ENCODE results near the gene ENKUR. TPM values are rescaled to one million over a fixed set of nuclear protein-coding genes. Genes with fewer than 3 reads are reported as not detected.

The ENKUR gene
- total RNA-seq, 1 experiment from 2014 or later: 0.32 TPM

DNA sequence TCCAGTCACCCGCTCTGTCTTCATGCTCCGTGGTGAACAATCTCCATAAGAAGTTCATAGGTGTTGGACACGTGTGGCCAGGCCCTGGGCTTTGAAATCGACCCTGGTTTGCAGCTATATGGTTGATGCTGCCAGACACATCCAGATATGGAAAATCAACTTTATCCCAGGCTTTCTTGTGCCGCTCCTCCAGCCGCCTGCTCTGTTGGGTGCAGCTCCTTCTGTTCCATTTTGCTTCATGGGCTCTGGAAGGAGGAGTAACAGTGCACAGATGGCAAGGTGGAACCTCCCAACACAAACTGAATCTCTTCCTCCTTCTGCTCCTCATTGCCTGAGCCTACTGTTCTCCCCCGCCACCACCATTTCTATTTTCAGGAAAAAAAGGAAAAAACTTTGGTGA, 45.2 kb upstream of the ENKUR start:
- RAD21 ChIA-PET (ENCODE audit: low non-redundant PET in 1 of 2, low total read pairs in 2 of 2, uncharacterized antibody in 2 of 2, unreplicated experiment in 2 of 2): no interaction called here
- Histone ChIP-seq H3K9me3 (ENCODE audit: control insufficient read depth in 1 of 2, insufficient read depth in 1 of 2, low read depth in 1 of 2, low read length in 2 of 2) (no peaks in the 10 kb centered on the region), H3K4me1 (ENCODE audit: control insufficient read depth in 1 of 2, insufficient read depth in 2 of 2, low read length in 2 of 2) (peaks cover 31 to 58% of the 10 kb centered on the region in 2 experiments), H4K20me1 (ENCODE audit: insufficient read depth) (no peaks in the 10 kb centered on the region), H3K4me2 (ENCODE audit: low read length) (peak overlapping the region; percentile 81), H2AFZ (ENCODE audit: low read depth, low read length, poor library complexity, severe bottlenecking) (no peak overlapping the region), H3K36me3 (ENCODE audit: control insufficient read depth in 1 of 2, insufficient read depth in 2 of 2, low read length in 2 of 2) (no peaks in the 10 kb centered on the region), H3K4me3 (replicated peaks in 1 of 2; ENCODE audit: low read depth in 1 of 2, low read length in 2 of 2) (no peak overlapping the region), H3K27me3 (ENCODE audit: insufficient read depth, low read length) (no peaks in the 10 kb centered on the region), H3K9me2 (ENCODE audit: insufficient read depth) (no peaks in the 10 kb centered on the region), H3K27ac (ENCODE audit: low read depth, low read length) (no peak overlapping the region), H3K9ac (ENCODE audit: low read length) (peak overlapping the region; percentile 54; the same call in 1 of the 2 replicates), H3K79me2 (ENCODE audit: insufficient read depth, low read length) (no peaks in the 10 kb centered on the region)
- POLR2A ChIA-PET: no interaction called here
- ATAC-seq (no peak), DNase-seq (ENCODE audit: low read depth, low spot score) (no peak)
- TF ChIP-seq YY1 (IDR thresholded peaks at IDR 0.05; ENCODE audit: extremely low read depth, insufficient replicate concordance, low read depth, low read length) (no peak), SP1 (IDR thresholded peaks at IDR 0.05; ENCODE audit: low read depth) (no peak), RAD21 (IDR thresholded peaks at IDR 0.05; ENCODE audit: low read depth) (no peak), TCF7L2 (IDR thresholded peaks at IDR 0.05; ENCODE audit: borderline replicate concordance, extremely low read depth, insufficient read depth, insufficient read length) (no peak), POLR2AphosphoS5 (IDR thresholded peaks at IDR 0.05; ENCODE audit: low read depth, low read length) (no peak), SRF (IDR thresholded peaks at IDR 0.05; ENCODE audit: low read depth) (no peak), POLR2A (IDR thresholded peaks at IDR 0.05; ENCODE audit: borderline replicate concordance, extremely low read depth, insufficient read depth, insufficient read length) (no peak), JUND (IDR thresholded peaks at IDR 0.05) (no peak), EZH2phosphoT487 (IDR thresholded peaks at IDR 0.05; ENCODE audit: borderline replicate concordance) (no peak)
- TF ChIP-seq, protein P1, sequence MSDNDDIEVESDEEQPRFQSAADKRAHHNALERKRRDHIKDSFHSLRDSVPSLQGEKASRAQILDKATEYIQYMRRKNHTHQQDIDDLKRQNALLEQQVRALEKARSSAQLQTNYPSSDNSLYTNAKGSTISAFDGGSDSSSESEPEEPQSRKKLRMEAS (IDR thresholded peaks at IDR 0.05): no peak
- TF ChIP-seq, protein P2, sequence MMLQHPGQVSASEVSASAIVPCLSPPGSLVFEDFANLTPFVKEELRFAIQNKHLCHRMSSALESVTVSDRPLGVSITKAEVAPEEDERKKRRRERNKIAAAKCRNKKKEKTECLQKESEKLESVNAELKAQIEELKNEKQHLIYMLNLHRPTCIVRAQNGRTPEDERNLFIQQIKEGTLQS (IDR thresholded peaks at IDR 0.05): no peak
- TF ChIP-seq, protein P3, sequence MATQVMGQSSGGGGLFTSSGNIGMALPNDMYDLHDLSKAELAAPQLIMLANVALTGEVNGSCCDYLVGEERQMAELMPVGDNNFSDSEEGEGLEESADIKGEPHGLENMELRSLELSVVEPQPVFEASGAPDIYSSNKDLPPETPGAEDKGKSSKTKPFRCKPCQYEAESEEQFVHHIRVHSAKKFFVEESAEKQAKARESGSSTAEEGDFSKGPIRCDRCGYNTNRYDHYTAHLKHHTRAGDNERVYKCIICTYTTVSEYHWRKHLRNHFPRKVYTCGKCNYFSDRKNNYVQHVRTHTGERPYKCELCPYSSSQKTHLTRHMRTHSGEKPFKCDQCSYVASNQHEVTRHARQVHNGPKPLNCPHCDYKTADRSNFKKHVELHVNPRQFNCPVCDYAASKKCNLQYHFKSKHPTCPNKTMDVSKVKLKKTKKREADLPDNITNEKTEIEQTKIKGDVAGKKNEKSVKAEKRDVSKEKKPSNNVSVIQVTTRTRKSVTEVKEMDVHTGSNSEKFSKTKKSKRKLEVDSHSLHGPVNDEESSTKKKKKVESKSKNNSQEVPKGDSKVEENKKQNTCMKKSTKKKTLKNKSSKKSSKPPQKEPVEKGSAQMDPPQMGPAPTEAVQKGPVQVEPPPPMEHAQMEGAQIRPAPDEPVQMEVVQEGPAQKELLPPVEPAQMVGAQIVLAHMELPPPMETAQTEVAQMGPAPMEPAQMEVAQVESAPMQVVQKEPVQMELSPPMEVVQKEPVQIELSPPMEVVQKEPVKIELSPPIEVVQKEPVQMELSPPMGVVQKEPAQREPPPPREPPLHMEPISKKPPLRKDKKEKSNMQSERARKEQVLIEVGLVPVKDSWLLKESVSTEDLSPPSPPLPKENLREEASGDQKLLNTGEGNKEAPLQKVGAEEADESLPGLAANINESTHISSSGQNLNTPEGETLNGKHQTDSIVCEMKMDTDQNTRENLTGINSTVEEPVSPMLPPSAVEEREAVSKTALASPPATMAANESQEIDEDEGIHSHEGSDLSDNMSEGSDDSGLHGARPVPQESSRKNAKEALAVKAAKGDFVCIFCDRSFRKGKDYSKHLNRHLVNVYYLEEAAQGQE (IDR thresholded peaks at IDR 0.05; ENCODE audit: low read depth): no peak
- CTCF ChIA-PET: interaction anchor here (1.4 kb wide), 1 partner anchor 443 kb away, joined by 3 read pairs; no protein-coding TSS in a partner anchor
- intact Hi-C loops (cut with micrococcal nuclease): loop anchor here (5.0 to 10.0 kb wide), 2 partner anchors 99 to 236 kb away; no protein-coding TSS in a partner anchor
- no TSS peak for BruUV-seq (replicated peaks)

Data from HCT116 (cell line).